Uterus (tissue), 4 donors: ENCODE results near the gene TCP1. TPM values are rescaled to one million over a fixed set of nuclear protein-coding genes. Genes with fewer than 3 reads are reported as not detected.
A peak's percentile ranks its signal among the peaks of the same experiment; 100 is the strongest.
"Not testable (repeated sequence)": the region's sequence is repeated elsewhere in the genome, so short reads cannot be mapped to it uniquely, and the experiment has no call there.

Experiments
- DNase-seq, 2 donors: peaks; one replicate each; pipeline ENCODE4 v3.0.0-alpha.2; 2019 to 2020
- H3K27ac ChIP-seq, 2 donors: fragments of 200-600 bp; sonication (generic); 1 replicate in 1 of 2; 2 replicates in 1 of 2; pipeline ENCODE4 v1.5.1; 2016 to 2018
- H3K27me3 ChIP-seq, 2 donors: fragments of 200-600 bp; sonication (generic); one replicate each; pipeline ENCODE4 v1.5.1; 2018 to 2019; ENCODE audit warnings: control low read depth in 1 of 2
- H3K36me3 ChIP-seq, 2 donors: fragments of 200-600 bp; sonication (generic); one replicate each; pipeline ENCODE4 v1.5.1; 2019; ENCODE audit warnings: control low read depth in 1 of 2
- H3K4me1 ChIP-seq, 2 donors: fragments of 200-600 bp; sonication (generic); one replicate each; pipeline ENCODE4 v1.5.1; 2018 to 2019; ENCODE audit warnings: control low read depth in 1 of 2
- H3K4me3 ChIP-seq, 2 donors: fragments of 200-600 bp; sonication (generic); 1 replicate in 1 of 2; 2 replicates in 1 of 2; pipeline ENCODE4 v1.5.1; 2018 to 2019; ENCODE audit warnings: mild to moderate bottlenecking in 1 of 2
- H3K9me3 ChIP-seq, 2 donors: fragments of 200-600 bp; sonication (generic); one replicate each; pipeline ENCODE4 v1.5.1; 2019; ENCODE audit warnings: control low read depth in 1 of 2
- POLR2A ChIP-seq, 2 donors: fragments of 450-650 bp; IDR thresholded peaks; one replicate each; pipeline ENCODE4 v1.6.1; 2016; ENCODE audit warnings: antibody characterized with exemption in 2 of 2, mild to moderate bottlenecking in 1 of 2, moderate library complexity in 1 of 2
- intact Hi-C: fragments of 100-400 bp; cut with DNase I; formaldehyde crosslinking; loops from one replicate; pipeline ENCODE4 v1.15.1; 2023; ENCODE audit warnings: low total_unique reads
- total RNA-seq, 4 donors: library from RNA; depleted of rRNA in 3 of 4; stranded (reverse); fragments of >200 nt in 3 of 4; gene quantifications; one replicate each; pipeline versions ENCODE4 v1.1.0 to v1.2.4, GENCODE V29; 2014 to 2023
- TF ChIP-seq, protein P1 (sequence below), 4 experiments: fragments of 200-600 bp in 2 of 4; fragments of 450-650 bp in 2 of 4; sonication (generic) in 2 of 4; IDR thresholded peaks; one replicate each; pipeline ENCODE4 v1.5.1; 2016 to 2019; ENCODE audit warnings: antibody characterized with exemption in 4 of 4, mild to moderate bottlenecking in 2 of 4, moderate library complexity in 1 of 4
- donor health status: DM: yes; HTN: yes; CAD: no.

Gene TCP1
- total RNA-seq, 4 donors from 2014 or later = 109 to 241 (median 170) TPM

- Histone ChIP-seq H3K4me1 (peaks cover 5 to 6% of the 10 kb centered on the region in 2 donors), H3K4me3 (no peak overlapping the region), H3K9me3 (no peaks in the 10 kb centered on the region), H3K27ac (no peak overlapping the region), H3K27me3 (no peaks in the 10 kb centered on the region), H3K36me3 (no peaks in the 10 kb centered on the region)
- no peak for DNase-seq
- intact Hi-C loops = no loop called here
- TF ChIP-seq POLR2A (IDR thresholded peaks at IDR 0.05) = no peak
- TF ChIP-seq, protein P1, sequence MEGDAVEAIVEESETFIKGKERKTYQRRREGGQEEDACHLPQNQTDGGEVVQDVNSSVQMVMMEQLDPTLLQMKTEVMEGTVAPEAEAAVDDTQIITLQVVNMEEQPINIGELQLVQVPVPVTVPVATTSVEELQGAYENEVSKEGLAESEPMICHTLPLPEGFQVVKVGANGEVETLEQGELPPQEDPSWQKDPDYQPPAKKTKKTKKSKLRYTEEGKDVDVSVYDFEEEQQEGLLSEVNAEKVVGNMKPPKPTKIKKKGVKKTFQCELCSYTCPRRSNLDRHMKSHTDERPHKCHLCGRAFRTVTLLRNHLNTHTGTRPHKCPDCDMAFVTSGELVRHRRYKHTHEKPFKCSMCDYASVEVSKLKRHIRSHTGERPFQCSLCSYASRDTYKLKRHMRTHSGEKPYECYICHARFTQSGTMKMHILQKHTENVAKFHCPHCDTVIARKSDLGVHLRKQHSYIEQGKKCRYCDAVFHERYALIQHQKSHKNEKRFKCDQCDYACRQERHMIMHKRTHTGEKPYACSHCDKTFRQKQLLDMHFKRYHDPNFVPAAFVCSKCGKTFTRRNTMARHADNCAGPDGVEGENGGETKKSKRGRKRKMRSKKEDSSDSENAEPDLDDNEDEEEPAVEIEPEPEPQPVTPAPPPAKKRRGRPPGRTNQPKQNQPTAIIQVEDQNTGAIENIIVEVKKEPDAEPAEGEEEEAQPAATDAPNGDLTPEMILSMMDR (IDR thresholded peaks at IDR 0.05) = no peak
These were observed 8.2 kb upstream of the TCP1 start for GRCh38 chr6:159797554-159797953.

GRCh38 chr6:159794976-159795375, 5.6 kb upstream of the TCP1 start:
- H3K9me3 ChIP-seq, H3K4me3 ChIP-seq, intact Hi-C loops, H3K27ac ChIP-seq, H3K36me3 ChIP-seq, H3K27me3 ChIP-seq, DNase-seq: not testable (repeated sequence)
- peaks cover 12 to 13% of the 10 kb centered on the region in 2 donors for H3K4me1 ChIP-seq

DNA sequence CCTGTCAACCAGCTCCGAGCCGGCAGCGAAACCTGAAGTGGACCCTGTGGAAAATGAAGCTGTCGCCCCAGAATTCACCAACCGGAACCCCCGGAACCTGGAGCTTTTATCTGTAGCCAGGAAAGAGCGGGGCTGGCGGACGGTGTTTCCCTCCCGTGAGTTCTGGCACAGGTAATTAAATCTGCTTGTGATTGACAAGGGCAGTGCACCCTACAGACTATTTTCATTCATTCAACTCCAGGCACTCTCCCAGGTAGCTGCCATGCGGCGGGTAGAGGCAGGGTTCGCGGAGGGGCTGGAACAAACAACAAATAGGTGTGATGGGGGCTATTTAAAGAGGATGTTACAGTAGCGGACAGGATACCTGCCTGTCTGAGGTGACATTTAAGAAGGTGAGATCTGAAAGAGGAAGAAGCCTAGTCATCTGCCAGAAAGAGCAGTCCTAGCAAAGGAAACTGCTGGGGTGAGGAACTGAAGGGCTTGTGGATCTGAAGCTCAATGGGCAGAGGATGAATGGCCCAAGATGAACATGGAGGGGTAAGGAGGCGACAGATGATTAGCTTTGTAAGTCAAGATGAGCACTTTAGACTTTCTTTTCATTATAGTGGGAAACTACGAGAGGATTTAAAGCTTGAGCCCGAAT, 1.7 kb upstream of the TCP1 start:
- Histone ChIP-seq H3K4me3 (peak overlapping the region; percentile 92 to 99), H3K27me3 (no peaks in the 10 kb centered on the region), H3K27ac (peak overlapping the region; percentile 92 to 100), H3K36me3 (no peaks in the 10 kb centered on the region), H3K4me1 (peaks cover 21 to 23% of the 10 kb centered on the region in 2 donors), H3K9me3 (no peaks in the 10 kb centered on the region)
- DNase-seq = no peak
- no peak for TF ChIP-seq POLR2A (IDR thresholded peaks at IDR 0.05)
- TF ChIP-seq, protein P1 (IDR thresholded peaks at IDR 0.05) = no peak
- intact Hi-C loops = no loop called here

- H3K27me3 ChIP-seq = no peaks in the 10 kb centered on the region
- H3K27ac ChIP-seq = peak within 1 kb of the TSS; percentile 92 to 100
- DNase-seq = peak; percentile 93 to 96
- intact Hi-C loops = no loop called here
- no peaks in the 10 kb centered on the region for H3K36me3 ChIP-seq
- peak within 1 kb of the TSS; percentile 92 to 99 for H3K4me3 ChIP-seq
- no peaks in the 10 kb centered on the region for H3K9me3 ChIP-seq
- peaks cover 21 to 23% of the 10 kb centered on the region in 2 donors for H3K4me1 ChIP-seq
- TF ChIP-seq, protein P1 (IDR thresholded peaks at IDR 0.05) = no peak
- peak; percentile 29 to 67 for TF ChIP-seq POLR2A (IDR thresholded peaks at IDR 0.05)
These were observed 950 bp upstream of the TCP1 start, which contains the start of gene MRPL18 for GRCh38 chr6:159790149-159790955. Gene MRPL18, plus strand, starts transcription at chr6:159790467. Its CDS starts 121 bp downstream, at chr6:159790588.

- Histone ChIP-seq H3K27me3 (no peaks in the 10 kb centered on the region), H3K9me3 (no peaks in the 10 kb centered on the region), H3K4me1 (peaks cover 21 to 23% of the 10 kb centered on the region in 2 donors), H3K36me3 (no peaks in the 10 kb centered on the region), H3K4me3 (peak overlapping the region; percentile 92 to 99), H3K27ac (peak overlapping the region; percentile 92 to 100)
- intact Hi-C loops = loop anchor here (5.0 kb wide), 1 partner anchor 97 kb away; the partner anchor contains the start of gene SOD2
- DNase-seq = peak; percentile 26 to 36
- TF ChIP-seq, protein P1 (IDR thresholded peaks at IDR 0.05) = no peak
- TF ChIP-seq POLR2A (IDR thresholded peaks at IDR 0.05) = no peak
These were observed 537 bp downstream of the TCP1 start for GRCh38 chr6:159788753-159789376.
